Measurements from ENCODE around the gene MYADM. TPM values are rescaled to one million over a fixed set of nuclear protein-coding genes. Genes with fewer than 3 reads are reported as not detected.
"Not testable (repeated sequence)": the region's sequence is repeated elsewhere in the genome, so short reads cannot be mapped to it uniquely, and the experiment has no call there.

The MYADM gene
- total RNA-seq, 1 donor from 2014 or later = 48.7 TPM

- no peak for DNase-seq (ENCODE audit: low read depth)
- H3K4me3 ChIP-seq (ENCODE audit: low read depth, low read length) = no peak overlapping the region
- TF ChIP-seq CTCF (conservative IDR thresholded peaks at IDR 0.05; ENCODE audit: low read depth, low read length) = no peak
Measured at GRCh38 chr19:53828531-53828930, 39.2 kb upstream of the MYADM start.

GRCh38 chr19:53832861-53833260 is 34.8 kb upstream of the MYADM start:
- not testable (repeated sequence) for H3K4me3 ChIP-seq (ENCODE audit: low read depth, low read length); DNase-seq (ENCODE audit: low read depth)

- H3K4me3 ChIP-seq (ENCODE audit: low read depth, low read length); DNase-seq (ENCODE audit: low read depth): not testable (repeated sequence)
Measured at GRCh38 chr19:53838446-53838845, 29.2 kb upstream of the MYADM start.

GRCh38 chr19:53840241-53840640 is 27.4 kb upstream of the MYADM start:
- H3K4me3 ChIP-seq (ENCODE audit: low read depth, low read length); DNase-seq (ENCODE audit: low read depth): not testable (repeated sequence)

- DNase-seq (ENCODE audit: low read depth) = peak; percentile 20
- H3K4me3 ChIP-seq (ENCODE audit: low read depth, low read length) = not testable (repeated sequence)
Measured at GRCh38 chr19:53840914-53841313, 26.8 kb upstream of the MYADM start.

- no peak for DNase-seq (ENCODE audit: low read depth)
- H3K4me3 ChIP-seq (ENCODE audit: low read depth, low read length) = no peak overlapping the region
- TF ChIP-seq CTCF (conservative IDR thresholded peaks at IDR 0.05; ENCODE audit: low read depth, low read length) = no peak
Measured at GRCh38 chr19:53844849-53845246, 22.8 kb upstream of the MYADM start.

GRCh38 chr19:53847555-53847954 is 20.1 kb upstream of the MYADM start:
- DNase-seq (ENCODE audit: low read depth) = no peak
- TF ChIP-seq CTCF (conservative IDR thresholded peaks at IDR 0.05; ENCODE audit: low read depth, low read length) = no peak
- no peak overlapping the region for H3K4me3 ChIP-seq (ENCODE audit: low read depth, low read length)

GRCh38 chr19:53849237-53849676 is 18.4 kb upstream of the MYADM start:
- no peak for TF ChIP-seq CTCF (conservative IDR thresholded peaks at IDR 0.05; ENCODE audit: low read depth, low read length)
- DNase-seq (ENCODE audit: low read depth) = no peak
- H3K4me3 ChIP-seq (ENCODE audit: low read depth, low read length) = no peak overlapping the region

GRCh38 chr19:53853707-53854106 is 14.0 kb upstream of the MYADM start:
- no peak overlapping the region for H3K4me3 ChIP-seq (ENCODE audit: low read depth, low read length)
- DNase-seq (ENCODE audit: low read depth) = no peak
- TF ChIP-seq CTCF (conservative IDR thresholded peaks at IDR 0.05; ENCODE audit: low read depth, low read length) = no peak
